ENCODE results near the gene ZNF740. TPM values are rescaled to one million over a fixed set of nuclear protein-coding genes. Genes with fewer than 3 reads are reported as not detected.
A peak's percentile ranks its signal among the peaks of the same experiment; 100 is the strongest.

Gene ZNF740
- total RNA-seq, 2 donors from 2014 or later = 5.9 to 7.4 TPM

- H3K9me3 ChIP-seq = no peaks in the 10 kb centered on the region
- H3K36me3 ChIP-seq = no peaks in the 10 kb centered on the region
- no peak for TF ChIP-seq CTCF (IDR thresholded peaks at IDR 0.05)
- peak overlapping the region in 1 of 2 donors; percentile 79 for H3K27ac ChIP-seq
- no peak for DNase-seq (ENCODE audit: low spot score)
- H3K4me1 ChIP-seq = peaks cover 0 to 44% of the 10 kb centered on the region in 2 donors
- no peaks in the 10 kb centered on the region for H3K27me3 ChIP-seq
- no peak overlapping the region for H3K4me3 ChIP-seq
Measured at GRCh38 chr12:53234271-53234914, 53.9 kb downstream of the ZNF740 start.

DNA sequence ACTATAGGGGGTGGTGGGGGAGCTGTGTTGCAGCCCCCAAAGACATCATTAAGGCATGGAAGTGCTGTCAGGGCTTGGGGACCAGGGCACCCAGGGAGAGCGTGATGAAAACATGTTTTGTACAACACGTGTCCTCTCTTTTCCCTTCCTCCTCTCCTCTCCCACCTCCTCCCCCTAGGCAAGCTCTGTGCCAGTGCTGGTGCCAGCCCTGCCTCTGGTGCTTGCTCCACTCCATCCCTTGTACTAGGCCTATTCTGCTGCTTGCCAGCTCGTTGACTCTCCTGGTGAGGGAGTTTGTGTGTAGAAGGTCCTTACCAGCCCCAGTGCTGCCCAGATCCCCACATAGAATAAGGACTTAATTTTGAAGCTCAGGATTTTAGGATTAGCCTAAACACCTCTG, 54.6 kb downstream of the ZNF740 start:
- Histone ChIP-seq H3K27ac (no peak overlapping the region), H3K4me3 (no peak overlapping the region), H3K4me1 (peaks cover 0 to 43% of the 10 kb centered on the region in 2 donors), H3K27me3 (no peaks in the 10 kb centered on the region), H3K9me3 (no peaks in the 10 kb centered on the region), H3K36me3 (no peaks in the 10 kb centered on the region)
- TF ChIP-seq CTCF (IDR thresholded peaks at IDR 0.05) = no peak
- no peak for DNase-seq (ENCODE audit: low spot score)

GRCh38 chr12:53235742-53236442, 55.4 kb downstream of the ZNF740 start:
- DNase-seq (ENCODE audit: low spot score) = no peak
- H3K4me1 ChIP-seq = peaks cover 0 to 35% of the 10 kb centered on the region in 2 donors
- no peaks in the 10 kb centered on the region for H3K9me3 ChIP-seq
- no peaks in the 10 kb centered on the region for H3K27me3 ChIP-seq
- TF ChIP-seq CTCF (IDR thresholded peaks at IDR 0.05) = no peak
- no peak overlapping the region for H3K4me3 ChIP-seq
- H3K36me3 ChIP-seq = no peaks in the 10 kb centered on the region
- no peak overlapping the region for H3K27ac ChIP-seq

- no peak overlapping the region for H3K27ac ChIP-seq
- no peak for TF ChIP-seq CTCF (IDR thresholded peaks at IDR 0.05)
- H3K4me1 ChIP-seq = peaks cover 0 to 28% of the 10 kb centered on the region in 2 donors
- no peak for DNase-seq (ENCODE audit: low spot score)
- no peaks in the 10 kb centered on the region for H3K27me3 ChIP-seq
- H3K4me3 ChIP-seq = no peak overlapping the region
- H3K9me3 ChIP-seq = no peaks in the 10 kb centered on the region
- no peaks in the 10 kb centered on the region for H3K36me3 ChIP-seq
Measured at GRCh38 chr12:53236443-53237111, 56.1 kb downstream of the ZNF740 start.

DNA sequence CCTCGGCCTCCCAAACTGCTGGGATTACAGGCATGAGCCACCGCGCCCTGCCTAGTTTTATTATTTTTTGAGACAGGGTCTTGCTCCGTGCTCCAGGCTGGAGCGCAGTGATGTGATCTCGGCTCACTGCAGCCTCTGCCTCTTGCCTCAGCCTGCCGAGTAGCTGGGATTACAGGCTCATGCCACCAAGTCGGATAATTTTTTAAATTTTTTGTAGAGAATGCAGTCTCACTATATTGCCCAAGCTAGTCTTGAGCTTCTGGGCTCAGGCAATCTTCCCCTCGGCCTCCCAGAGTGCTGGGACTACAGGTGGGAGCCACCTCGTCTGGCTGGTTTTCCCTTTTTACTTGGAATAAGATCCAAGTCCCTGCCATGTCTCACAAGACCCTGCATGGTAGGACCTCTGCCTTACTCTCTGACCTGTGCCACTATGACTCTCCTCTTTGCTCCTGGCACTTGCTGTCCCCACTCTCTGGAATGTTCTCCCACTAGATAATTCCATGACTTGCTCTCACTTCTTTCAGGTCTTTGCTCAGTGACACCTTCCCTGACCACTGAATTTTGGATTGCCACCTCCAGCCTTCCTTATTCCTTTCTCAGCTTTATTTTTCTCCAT, 59.2 kb downstream of the ZNF740 start:
- no peak overlapping the region for H3K4me3 ChIP-seq
- DNase-seq (ENCODE audit: low spot score) = no peak
- no peaks in the 10 kb centered on the region for H3K4me1 ChIP-seq
- TF ChIP-seq CTCF (IDR thresholded peaks at IDR 0.05) = no peak
- no peaks in the 10 kb centered on the region for H3K36me3 ChIP-seq
- H3K27ac ChIP-seq = no peak overlapping the region
- H3K9me3 ChIP-seq = no peaks in the 10 kb centered on the region
- H3K27me3 ChIP-seq = no peaks in the 10 kb centered on the region
